Caco-2 (cell line): ENCODE data around the gene DOC2A. TPM values are rescaled to one million over a fixed set of nuclear protein-coding genes. Genes with fewer than 3 reads are reported as not detected.

Experiments used
- BruUV-seq: library from RNA; stranded (reverse); fragments of 400-500 nt; replicated peaks from 2 replicates; lab custom pipeline; 2021; lab: Mats Ljungman, UMichigan
- CTCF ChIA-PET: fragments of 300-600 bp; sonication (Branson Sonifier 250); formaldehyde crosslinking; loops from one replicate; lab custom pipeline; 2022; ENCODE audit warnings: antibody characterized with exemption; lab: Charles Lee
- POLR2A ChIA-PET: fragments of 300-600 bp; sonication (Branson Sonifier 250); formaldehyde crosslinking; loops from one replicate; lab custom pipeline; 2022; ENCODE audit warnings: antibody characterized with exemption; lab: Charles Lee
- DNase-seq, 2 experiments: peaks; one replicate each; pipeline versions ENCODE4 v3.0.0 to v3.0.0-alpha.2; 2020 to 2022
- H3K27me3 ChIP-seq: replicated peaks from 2 replicates; pipeline ENCODE4 v1.6.0; 2011; ENCODE audit warnings: low read length; ENCODE audit not compliant: control insufficient read depth, insufficient read depth
- H3K36me3 ChIP-seq: 2 replicates; pipeline ENCODE4 v1.5.1; 2011; ENCODE audit warnings: low read length; ENCODE audit not compliant: control insufficient read depth, insufficient read depth
- H3K4me1 ChIP-seq: fragments of 250-450 bp; sonication (Bioruptor Pico); 2 replicates; pipeline ENCODE4 v1.5.1; 2020; ENCODE audit warnings: mild to moderate bottlenecking
- H3K4me3 ChIP-seq: 2 replicates; pipeline ENCODE4 v1.5.1; 2011; ENCODE audit warnings: low read depth, mild to moderate bottlenecking, control low read depth, low read length
- H3K9me3 ChIP-seq: fragments of 250-450 bp; sonication (Bioruptor Pico); 2 replicates; pipeline ENCODE4 v1.5.1; 2020; ENCODE audit warnings: mild to moderate bottlenecking, moderate library complexity
- H3K27ac Mint-ChIP-seq: one replicate; pipeline ENCODE4 v1.8.0; 2022; ENCODE audit warnings: mixed read lengths; ENCODE audit not compliant: unreplicated experiment
- H3K27me3 Mint-ChIP-seq: one replicate; pipeline ENCODE4 v1.8.0; 2022; ENCODE audit warnings: mixed read lengths; ENCODE audit not compliant: insufficient read depth, unreplicated experiment
- H3K36me3 Mint-ChIP-seq: one replicate; pipeline ENCODE4 v1.8.0; 2022; ENCODE audit warnings: mild to moderate bottlenecking, mixed read lengths; ENCODE audit not compliant: insufficient read depth, unreplicated experiment
- H3K4me1 Mint-ChIP-seq: one replicate; pipeline ENCODE4 v1.8.0; 2022; ENCODE audit warnings: low read depth, mixed read lengths; ENCODE audit not compliant: unreplicated experiment
- H3K4me3 Mint-ChIP-seq: one replicate; pipeline ENCODE4 v1.8.0; 2022; ENCODE audit warnings: mild to moderate bottlenecking, moderate library complexity, mixed read lengths; ENCODE audit not compliant: unreplicated experiment
- H3K9me3 Mint-ChIP-seq: one replicate; pipeline ENCODE4 v1.8.0; 2022; ENCODE audit warnings: mixed read lengths; ENCODE audit not compliant: unreplicated experiment
- CTCF ChIP-seq, 2 experiments: fragments of 200-600 bp in 1 of 2; IDR thresholded peaks; 1 replicate in 1 of 2; 2 replicates in 1 of 2; pipeline versions ENCODE4 v1.5.1 to v1.8.0; 2011 to 2022; ENCODE audit warnings: antibody characterized with exemption in 1 of 2, control low read depth in 1 of 2, inconsistent platforms in 1 of 2, low read depth in 1 of 2, low read length in 1 of 2, mild to moderate bottlenecking in 1 of 2, moderate library complexity in 1 of 2; ENCODE audit not compliant: insufficient read depth in 1 of 2, severe bottlenecking in 1 of 2, unreplicated experiment in 1 of 2
- intact Hi-C: fragments of 100-400 bp; cut with micrococcal nuclease; formaldehyde crosslinking; loops from one replicate; pipeline ENCODE4 v1.10.0; 2022; ENCODE audit not compliant: unreplicated experiment
- total RNA-seq: library from RNA; stranded (reverse); gene quantifications from 2 replicates; pipeline ENCODE4 v1.2.3, GENCODE V29; 2022

DOC2A gene
- total RNA-seq, 1 experiment from 2014 or later = 3.5 TPM

- TF ChIP-seq CTCF (IDR thresholded peaks at IDR 0.05; ENCODE audit: insufficient read depth in 1 of 2, low read depth in 1 of 2, low read length in 1 of 2, severe bottlenecking in 1 of 2, unreplicated experiment in 1 of 2) = no peak
- POLR2A ChIA-PET = interaction anchor here (1.2 to 1.6 kb wide), 2 partner anchors 21 to 69 kb away, joined by 9 to 15 read pairs; partner anchors contain the start of genes KCTD13 and TAOK2
- BruUV-seq = no TSS peak
Measured at GRCh38 chr16:29994600-29995323, 16.1 kb downstream of the DOC2A start.

GRCh38 chr16:29993903-29994599 is 16.8 kb downstream of the DOC2A start:
- peak overlapping the region; percentile 68; the same call in 1 of the 2 replicates for H3K4me3 ChIP-seq
- ChIA-PET CTCF (no interaction called here), POLR2A (interaction anchor here (1.6 kb wide), 2 partner anchors 21 to 69 kb away, joined by 4 to 9 read pairs; partner anchors contain the start of gene KCTD13)
- Mint-ChIP-seq H3K9me3 (no peaks in the 10 kb centered on the region), H3K27ac (peak overlapping the region; percentile 65), H3K36me3 (peaks cover 49% of the 10 kb centered on the region), H3K4me1 (peaks cover 20% of the 10 kb centered on the region), H3K4me3 (peak overlapping the region; percentile 99), H3K27me3 (no peaks in the 10 kb centered on the region)
- DNase-seq = no peak
- H3K36me3 ChIP-seq = no peaks in the 10 kb centered on the region
- TSS peak; percentile 64 for BruUV-seq
- no peaks in the 10 kb centered on the region for H3K27me3 ChIP-seq
- no peak for TF ChIP-seq CTCF (IDR thresholded peaks at IDR 0.05; ENCODE audit: insufficient read depth in 1 of 2, low read depth in 1 of 2, low read length in 1 of 2, severe bottlenecking in 1 of 2, unreplicated experiment in 1 of 2)
- no peaks in the 10 kb centered on the region for H3K9me3 ChIP-seq
- intact Hi-C loops = loop anchor here (10.0 kb wide), 1 partner anchor 179 kb away; the partner anchor contains the start of genes PAGR1 and PRRT2
- peaks cover 11% of the 10 kb centered on the region; the same call in 1 of the 2 replicates for H3K4me1 ChIP-seq

More at GRCh38 chr16:29994600-29995323, 16.1 kb downstream of the DOC2A start:
- Mint-ChIP-seq H3K36me3 (peaks cover 47% of the 10 kb centered on the region), H3K27ac (peak overlapping the region; percentile 65), H3K4me1 (peaks cover 13% of the 10 kb centered on the region), H3K27me3 (no peaks in the 10 kb centered on the region), H3K9me3 (no peaks in the 10 kb centered on the region), H3K4me3 (peak overlapping the region; percentile 99)
- no peaks in the 10 kb centered on the region for H3K9me3 ChIP-seq
- peaks cover 11% of the 10 kb centered on the region; the same call in 1 of the 2 replicates for H3K4me1 ChIP-seq
- CTCF ChIA-PET = interaction anchor here (1.2 kb wide), 1 partner anchor 22 kb away, joined by 4 read pairs; no protein-coding TSS in a partner anchor
- H3K27me3 ChIP-seq = no peaks in the 10 kb centered on the region
- peak in 1 of 2 experiments; percentile 84 for DNase-seq
- peak overlapping the region; percentile 68 for H3K4me3 ChIP-seq
- H3K36me3 ChIP-seq = no peaks in the 10 kb centered on the region
- intact Hi-C loops = loop anchor here (1.0 to 10.0 kb wide), 2 partner anchors 32 to 180 kb away; partner anchors contain the start of genes PAGR1, PRRT2 and TMEM219
